GM12801 (cell line): ENCODE results near the gene UMODL1.

Experiments
- TF ChIP-seq, protein P1 (sequence below): IDR thresholded peaks from one replicate; pipeline ENCODE4 v1.5.1; 2011; ENCODE audit warnings: control low read depth; ENCODE audit not compliant: insufficient read length; ENCODE audit errors: extremely low read depth

UMODL1 gene

GRCh38 chr21:42155045-42155855 lies 84.1 kb downstream of the UMODL1 start:
- TF ChIP-seq, protein P1, sequence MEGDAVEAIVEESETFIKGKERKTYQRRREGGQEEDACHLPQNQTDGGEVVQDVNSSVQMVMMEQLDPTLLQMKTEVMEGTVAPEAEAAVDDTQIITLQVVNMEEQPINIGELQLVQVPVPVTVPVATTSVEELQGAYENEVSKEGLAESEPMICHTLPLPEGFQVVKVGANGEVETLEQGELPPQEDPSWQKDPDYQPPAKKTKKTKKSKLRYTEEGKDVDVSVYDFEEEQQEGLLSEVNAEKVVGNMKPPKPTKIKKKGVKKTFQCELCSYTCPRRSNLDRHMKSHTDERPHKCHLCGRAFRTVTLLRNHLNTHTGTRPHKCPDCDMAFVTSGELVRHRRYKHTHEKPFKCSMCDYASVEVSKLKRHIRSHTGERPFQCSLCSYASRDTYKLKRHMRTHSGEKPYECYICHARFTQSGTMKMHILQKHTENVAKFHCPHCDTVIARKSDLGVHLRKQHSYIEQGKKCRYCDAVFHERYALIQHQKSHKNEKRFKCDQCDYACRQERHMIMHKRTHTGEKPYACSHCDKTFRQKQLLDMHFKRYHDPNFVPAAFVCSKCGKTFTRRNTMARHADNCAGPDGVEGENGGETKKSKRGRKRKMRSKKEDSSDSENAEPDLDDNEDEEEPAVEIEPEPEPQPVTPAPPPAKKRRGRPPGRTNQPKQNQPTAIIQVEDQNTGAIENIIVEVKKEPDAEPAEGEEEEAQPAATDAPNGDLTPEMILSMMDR, result no peak

DNA sequence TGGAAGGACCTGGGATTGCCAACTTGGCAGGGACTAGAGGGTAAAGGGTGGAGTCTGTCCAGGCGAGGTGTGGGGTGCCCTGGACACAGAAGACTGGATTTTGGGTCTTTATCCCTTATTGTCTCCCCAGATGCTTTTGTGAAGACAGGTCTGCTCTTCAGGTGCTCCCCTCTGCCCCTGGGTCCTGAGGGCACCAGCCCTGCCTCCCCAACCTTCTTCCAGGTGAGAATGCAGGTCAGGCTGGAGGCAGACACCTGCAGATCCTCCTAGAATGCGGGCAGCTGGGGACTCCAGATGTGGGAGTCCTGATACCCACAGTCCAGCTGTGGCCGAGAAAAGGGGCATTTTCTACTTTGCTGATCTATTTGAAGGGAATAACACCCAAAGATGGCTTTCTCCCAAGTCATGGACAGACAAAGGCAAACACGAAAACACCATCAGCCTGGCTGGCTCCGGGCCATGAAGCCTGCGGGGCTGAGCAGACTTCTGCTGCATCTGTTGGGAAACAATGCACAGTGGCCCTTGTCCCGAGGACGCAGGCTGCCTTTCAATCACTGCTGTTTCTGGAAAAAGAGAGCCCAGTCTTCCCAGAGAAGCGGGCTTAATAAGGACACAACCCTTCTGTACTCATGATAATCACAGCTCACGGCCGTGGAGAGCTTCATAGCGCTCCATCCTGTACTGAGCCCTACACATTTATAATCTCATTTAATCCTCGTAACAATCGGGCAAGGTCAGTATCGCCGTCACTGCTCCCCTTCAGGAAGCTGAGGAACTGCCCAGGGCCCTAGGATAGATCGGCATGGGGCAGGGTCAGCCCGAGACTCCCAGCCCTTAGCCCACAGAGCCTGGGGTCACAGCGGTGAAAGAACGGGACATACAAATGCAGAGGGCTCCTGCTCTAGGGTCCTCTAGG lies 85.8 kb downstream of the UMODL1 start:
- TF ChIP-seq, protein P1, result no peak

GRCh38 chr21:42157606-42158310 lies 86.6 kb downstream of the UMODL1 start:
- TF ChIP-seq, protein P1, result no peak

DNA sequence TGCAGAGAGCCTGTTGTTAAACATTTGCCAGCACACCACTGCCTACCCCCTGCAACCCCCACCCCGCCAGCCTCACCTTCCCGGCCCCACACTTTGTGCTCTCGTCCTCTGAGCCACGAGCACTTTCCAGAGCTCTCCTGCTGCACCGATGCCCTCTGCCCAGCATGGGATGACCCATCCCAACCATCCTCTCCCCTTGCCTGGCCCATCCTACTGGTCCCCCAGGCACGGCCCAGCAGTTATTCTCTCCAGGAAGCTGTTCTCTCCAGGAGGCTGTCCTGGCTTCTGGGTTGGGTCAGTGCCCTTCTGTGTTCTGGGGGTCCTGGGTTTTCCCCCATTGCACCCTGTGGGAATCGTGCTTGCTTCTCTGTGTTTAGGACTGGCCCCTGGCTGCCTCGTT lies 87.7 kb downstream of the UMODL1 start:
- TF ChIP-seq, protein P1, result no peak

DNA sequence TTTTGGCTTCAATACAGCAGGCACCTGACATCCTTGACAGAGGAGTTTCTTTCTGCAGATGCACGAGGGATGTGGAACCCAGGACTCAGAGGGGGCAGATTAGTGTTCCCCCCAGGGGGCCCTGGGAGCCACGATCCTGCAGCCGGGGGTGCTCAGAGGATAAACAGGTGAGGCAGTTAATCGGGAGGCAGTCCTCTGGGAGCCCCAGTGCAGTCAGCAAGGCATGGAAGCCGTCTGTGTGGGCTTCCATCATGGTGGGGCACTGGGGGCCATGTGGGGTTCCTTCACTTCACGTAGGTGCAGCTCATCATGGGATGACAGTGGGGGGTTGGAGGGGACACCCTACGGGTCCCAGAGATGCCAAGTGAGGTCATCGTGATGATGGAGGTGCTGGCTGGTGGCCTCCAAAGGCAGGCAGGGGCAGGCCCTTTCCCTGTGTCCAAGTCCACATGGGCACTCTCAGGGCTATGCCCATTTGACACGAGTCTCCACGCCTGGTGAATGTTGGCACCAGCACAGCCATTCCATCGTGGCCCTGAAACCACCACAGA lies 88.5 kb downstream of the UMODL1 start:
- TF ChIP-seq, protein P1, result no peak

DNA sequence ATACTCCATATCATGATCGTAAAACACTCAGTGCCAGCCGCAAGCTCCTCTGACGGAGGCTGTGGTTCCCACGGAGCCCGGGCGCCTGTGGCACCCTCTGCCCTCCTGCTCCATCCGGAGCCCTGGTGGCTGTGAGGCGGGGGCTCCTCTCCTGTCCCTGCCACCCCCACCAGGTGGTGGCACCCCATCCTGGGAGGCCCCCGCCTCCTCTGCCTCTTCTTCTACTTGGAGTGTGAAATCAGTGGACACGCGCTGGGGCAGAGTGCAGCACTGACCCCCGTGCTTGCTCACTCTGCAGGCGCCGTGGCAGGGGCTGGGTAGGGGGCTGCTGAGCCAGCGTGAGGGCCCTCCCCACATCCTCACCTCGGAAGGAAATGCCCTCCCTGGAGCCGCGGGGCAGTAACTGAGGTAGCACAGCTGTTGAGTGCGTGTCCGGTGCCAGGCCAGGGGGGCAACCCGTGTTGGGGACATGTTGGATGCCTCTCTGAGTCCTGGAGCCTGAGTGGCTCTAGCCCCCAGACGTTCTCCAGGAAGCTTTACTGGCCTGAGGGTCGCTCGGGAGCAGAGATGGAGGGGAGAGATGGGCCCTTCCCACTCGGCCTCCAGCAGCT lies 89.1 kb downstream of the UMODL1 start:
- TF ChIP-seq, protein P1, result no peak
